HG02571 (cell line): ENCODE data around the gene SGMS1.

Source experiments
- ATAC-seq: cut with Tn5 transposase; IDR thresholded peaks from one replicate; pipeline ENCODE4 v1.9.1; 2021; ENCODE audit warnings: mild to moderate bottlenecking, moderate library complexity; ENCODE audit not compliant: unreplicated experiment

SGMS1 gene

DNA sequence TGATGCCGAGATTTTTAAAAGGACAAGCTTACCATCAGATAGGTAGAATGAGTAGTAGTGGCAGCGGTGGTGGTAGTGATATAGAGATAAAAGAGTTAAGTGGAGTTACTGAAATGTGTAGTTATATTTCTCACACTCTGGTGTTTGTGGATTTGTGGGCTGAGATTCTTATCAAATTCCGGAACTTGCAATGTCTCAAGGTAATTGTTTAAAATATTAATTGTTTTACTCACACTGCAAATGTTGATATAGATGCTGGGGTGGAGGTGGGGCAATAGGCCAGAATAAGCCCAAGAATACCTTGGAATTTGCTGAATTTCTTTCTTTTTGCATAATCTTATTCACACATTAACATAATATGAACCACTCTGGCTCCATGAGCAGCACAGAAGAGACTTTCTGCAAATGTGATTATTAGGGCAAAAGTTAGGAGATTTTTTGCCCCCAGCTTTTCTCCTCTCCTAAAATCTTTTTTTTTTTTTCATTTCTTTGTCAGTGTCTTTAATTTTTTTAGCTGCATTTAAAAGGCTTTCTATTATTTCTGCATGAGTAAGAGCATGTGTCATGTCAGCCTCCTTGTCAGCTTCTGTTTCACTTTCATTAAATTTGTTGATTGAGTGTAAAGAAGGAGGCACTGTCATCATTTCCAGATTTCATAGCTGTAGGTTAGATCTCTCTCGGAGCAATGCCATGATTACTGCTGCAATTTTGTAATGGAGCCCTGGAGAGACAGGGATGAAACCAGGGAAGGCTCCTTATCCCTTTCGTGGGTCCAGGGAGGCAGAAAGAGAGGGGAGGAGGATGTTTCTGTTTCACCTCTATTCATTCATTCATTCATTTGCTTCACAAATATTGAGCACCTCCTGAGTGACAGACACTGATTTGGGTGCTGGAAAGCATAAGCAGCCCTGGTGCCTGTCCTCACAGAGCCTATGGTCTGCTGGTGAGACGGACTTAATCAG, 13.1 kb upstream of the SGMS1 start:
- no peak for ATAC-seq

DNA sequence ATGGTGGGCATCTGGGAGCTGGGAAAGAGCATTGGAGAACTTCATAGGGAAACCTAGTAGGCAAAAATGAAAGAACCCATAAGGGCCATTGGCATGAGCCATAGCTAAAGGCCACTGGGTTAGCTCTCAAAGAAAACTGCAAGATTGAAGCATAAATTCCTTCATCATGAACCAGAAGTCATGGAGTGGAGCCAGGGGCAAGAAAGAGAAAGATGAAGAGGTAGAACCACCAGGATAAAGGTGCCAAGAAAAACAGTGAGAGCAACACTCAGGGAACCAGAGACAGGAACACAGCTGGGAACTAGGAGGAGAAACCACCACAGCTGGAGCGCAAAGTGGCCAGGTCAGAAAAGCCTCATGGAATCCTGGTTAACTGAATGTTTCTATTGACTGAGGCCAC, 11.5 kb upstream of the SGMS1 start:
- no peak for ATAC-seq

- ATAC-seq: no peak
Measured at GRCh38 chr10:50634479-50634878, 10.7 kb upstream of the SGMS1 start.

DNA sequence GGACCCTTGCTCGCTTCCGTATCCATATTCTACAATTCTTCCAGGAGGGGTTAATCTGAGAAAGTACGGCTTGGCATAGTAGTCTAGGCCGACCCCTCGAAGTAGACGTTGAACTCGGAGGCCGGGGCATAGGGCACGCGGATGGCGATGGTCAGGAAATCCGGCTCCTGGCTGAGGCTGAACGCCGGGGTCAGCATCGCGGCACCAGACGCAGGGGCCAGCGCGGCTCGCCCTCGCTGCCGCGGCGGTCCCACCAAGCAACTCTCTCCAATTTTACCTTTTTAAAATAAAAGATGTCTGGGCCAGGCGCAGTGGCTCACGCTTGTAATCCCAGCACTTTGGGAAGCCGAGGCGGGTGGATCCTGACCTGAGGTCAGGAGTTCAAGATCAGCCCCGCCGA, 7.3 kb upstream of the SGMS1 start:
- ATAC-seq: no peak

DNA sequence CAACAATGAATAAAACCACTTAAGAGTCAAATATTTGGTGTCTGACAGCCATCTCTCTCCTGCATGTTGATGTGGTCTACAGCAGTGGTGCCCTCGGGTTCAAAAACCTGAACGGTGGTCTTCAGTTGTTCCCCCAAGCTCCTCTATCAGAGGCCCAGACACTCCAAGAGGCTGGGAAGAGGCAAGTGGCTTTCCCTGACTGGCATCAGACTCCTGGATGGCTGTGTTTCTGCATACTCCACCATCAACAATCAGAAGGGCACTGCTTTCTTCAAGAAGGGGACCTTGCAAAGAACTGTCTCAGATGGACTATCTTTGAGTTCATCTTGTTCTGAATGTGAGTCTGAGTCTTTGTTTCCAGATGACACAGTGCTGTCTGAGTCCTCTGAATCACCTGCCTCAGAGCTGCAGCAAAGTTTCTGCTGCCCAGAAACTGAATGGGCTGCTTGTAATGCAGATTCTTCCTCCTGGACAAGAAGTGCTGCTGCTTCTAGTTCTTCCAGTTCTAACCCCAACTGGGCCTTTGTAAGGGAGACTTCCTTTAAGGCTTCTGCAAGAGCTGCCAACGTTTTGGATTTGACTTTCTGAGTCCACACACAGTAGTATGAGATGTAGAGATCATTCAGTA, 5.9 kb upstream of the SGMS1 start:
- no peak for ATAC-seq

GRCh38 chr10:50627896-50628295, 4.1 kb upstream of the SGMS1 start:
- no peak for ATAC-seq

DNA sequence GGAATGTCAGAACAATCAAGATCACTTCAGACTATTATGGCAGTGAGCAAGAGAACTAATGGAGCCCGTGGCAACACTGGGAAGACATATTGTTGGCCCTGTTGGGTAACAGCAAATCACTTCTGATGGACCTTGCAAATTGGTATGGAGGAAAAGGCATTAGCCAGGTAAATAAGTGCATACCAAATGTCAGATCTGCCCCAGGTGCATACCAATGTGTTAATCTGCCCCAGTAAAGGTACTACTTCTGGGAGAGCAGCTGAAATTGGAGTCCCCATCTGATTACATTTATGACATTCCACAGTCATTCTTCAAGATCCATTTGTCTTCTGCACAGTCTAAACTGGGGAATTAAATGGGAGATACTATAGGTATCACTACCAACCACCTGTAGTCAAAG, 3.7 kb upstream of the SGMS1 start:
- no peak for ATAC-seq

- ATAC-seq: no peak
Measured at GRCh38 chr10:50625649-50626132, 1.9 kb upstream of the SGMS1 start.

DNA sequence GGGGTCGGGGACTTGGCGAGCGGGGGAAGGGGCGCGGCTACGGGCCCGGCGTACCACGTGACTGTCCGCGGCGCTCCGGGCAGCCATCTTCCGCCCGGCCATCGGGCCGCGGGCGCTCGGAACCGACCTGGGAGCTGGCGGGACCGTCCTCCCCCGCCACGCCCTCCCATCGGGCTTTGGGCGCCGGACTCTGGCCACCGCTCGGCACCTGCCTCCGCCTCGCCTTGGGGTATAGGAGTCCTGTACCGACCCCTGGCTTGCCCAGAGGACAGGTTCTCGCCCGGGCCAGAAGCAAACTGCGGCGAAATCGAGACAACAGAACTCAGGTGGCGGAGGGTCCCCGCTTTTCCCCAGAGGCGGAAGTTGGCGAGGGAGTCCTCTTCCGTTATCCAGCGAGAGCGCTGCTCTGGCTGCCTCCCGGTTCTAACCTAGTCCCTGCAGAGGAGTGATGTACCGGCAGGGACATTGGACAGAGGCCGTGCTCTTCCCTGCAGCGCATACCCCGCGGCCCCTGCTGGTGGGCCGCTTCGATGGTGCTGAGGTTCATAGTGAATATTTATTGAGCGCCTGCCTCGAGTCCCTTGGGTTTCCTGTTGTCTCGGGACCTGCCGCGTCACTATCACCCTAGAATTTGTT, 1.2 kb upstream of the SGMS1 start:
- peak; percentile 44 for ATAC-seq

- ATAC-seq: peak; percentile 50
Measured at GRCh38 chr10:50624413-50624865, 683 bp upstream of the SGMS1 start.

DNA sequence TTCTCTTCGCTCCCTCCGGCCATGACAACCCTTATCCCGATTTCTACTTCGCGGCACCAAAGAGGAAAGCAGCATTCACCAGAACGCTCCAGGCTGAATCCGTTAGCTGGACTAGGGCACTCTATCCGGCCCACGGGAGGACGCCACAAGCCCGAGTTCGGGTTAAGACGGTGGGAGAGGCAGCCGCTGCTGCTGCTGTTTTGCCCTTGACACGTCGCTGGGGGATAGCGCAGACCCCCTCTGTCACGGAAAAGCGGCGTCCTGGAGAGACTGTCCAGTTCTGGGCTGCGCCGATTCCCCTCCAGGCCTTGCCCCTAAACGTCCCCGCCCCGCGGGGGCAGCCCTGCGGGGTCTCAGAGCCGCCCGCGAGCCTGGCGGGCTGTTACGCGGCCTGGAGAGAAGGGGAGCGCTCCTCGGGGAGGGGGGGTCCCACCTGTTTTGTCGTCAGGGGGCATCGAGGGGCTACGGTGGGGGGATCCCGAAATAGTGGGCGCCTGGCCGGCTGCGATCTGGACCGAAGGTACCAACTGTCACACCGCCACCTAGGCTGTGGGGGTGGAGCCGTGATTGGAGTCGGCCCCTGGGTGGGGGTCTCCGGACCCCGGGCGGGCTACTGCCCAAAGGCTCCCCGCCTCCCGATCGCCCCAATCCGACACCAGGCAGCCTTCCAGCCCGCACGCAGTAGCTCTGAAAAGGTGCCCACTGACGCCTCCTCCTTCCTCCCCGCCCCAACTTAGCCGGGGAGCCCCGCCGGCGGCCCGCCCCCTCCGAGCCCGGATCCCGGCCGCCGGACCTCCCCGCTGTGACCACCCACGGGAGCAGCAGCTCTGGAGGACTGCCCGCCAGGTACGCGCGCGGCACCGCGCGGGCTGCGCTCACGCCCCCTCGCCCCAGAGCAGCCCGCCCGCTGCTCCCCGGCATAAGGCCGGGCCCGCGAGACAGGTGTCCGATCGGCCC, 772 bp downstream of the SGMS1 start:
- ATAC-seq: peak; percentile 11

GRCh38 chr10:50621968-50622705, 1.6 kb downstream of the SGMS1 start:
- ATAC-seq: peak; percentile 27

DNA sequence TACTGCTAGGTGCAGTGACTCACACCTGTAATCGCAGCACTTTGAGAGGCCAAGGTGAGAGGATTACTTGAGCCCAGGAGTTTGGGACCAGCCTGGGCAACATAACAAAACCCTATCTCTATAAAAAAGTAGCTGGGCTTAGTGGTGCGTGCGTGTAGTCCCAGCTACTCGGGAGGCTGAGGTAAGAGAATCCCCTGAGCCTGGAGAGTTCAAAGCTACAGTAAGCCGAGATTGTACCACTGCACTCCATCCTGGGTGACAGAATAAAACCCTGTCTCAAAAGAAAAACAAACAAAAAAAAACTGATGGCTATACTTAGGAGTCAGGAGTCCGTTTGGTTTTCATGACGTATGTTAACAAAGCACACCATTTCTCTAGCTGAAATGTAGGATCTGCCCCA, 2.9 kb downstream of the SGMS1 start:
- no peak for ATAC-seq

GRCh38 chr10:50619882-50620281, 3.9 kb downstream of the SGMS1 start:
- ATAC-seq: no peak

DNA sequence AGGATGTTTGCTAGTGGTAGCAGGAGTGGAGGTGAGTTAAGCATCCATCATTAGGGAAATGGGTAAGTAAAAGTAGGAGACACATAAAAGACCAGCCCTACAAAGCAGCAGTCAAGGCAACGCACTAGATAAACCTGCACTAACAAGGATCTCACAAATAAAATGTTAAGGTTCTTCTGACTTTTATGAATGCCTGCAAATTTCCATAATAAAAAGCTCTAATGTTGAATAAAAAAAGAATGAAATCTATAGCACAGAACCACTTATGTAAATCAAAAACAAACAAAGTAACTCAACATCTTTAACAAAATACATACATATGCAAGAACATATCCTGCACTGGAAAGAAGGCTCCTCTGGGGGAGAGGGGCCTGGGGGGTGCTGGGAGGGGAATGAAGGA, 4.6 kb downstream of the SGMS1 start:
- ATAC-seq: no peak

DNA sequence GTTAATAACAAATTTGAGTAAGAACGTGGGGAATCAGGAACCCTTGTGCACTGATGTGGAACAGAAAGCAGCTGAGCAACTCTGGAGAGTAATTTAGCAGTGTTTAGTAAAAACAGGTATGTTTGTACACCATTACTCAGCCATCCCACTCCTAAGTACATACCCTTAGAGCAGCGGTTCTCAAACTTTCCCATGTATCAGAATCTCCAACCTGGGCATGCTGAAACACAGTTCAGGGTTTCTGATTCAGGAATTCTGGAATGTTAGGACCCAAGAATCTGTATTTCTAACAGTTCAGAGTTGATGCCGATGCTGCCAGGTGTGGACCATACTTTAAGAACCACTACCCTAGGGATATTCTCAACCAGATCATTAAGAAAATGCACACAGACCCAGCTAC, 5.1 kb downstream of the SGMS1 start:
- ATAC-seq: no peak

DNA sequence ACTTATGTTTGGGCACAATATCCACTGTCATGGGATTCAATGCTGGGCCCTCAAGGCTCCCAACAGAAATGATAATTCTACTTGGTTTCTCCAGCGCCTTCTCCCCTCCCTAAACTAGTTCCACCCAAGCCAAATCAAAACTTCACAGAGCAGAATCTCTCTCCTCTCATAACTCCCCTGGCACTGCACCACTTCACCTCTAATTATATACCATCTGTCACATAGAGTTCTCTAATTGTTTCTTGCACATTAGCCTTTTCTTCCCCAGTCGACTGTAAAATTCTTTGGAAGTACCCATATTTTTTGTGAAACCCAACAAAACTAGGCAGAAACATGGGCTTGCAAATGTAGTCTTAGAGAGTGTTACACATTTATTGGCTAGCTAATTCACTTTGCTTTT, 8.1 kb downstream of the SGMS1 start:
- ATAC-seq: no peak

GRCh38 chr10:50614444-50615137, 9.2 kb downstream of the SGMS1 start:
- ATAC-seq: no peak
